GM12874 (cell line): ENCODE measurements around the gene KIDINS220.

Experiments used
- TF ChIP-seq, protein P1 (sequence below): IDR thresholded peaks from 2 replicates; pipeline ENCODE4 v1.5.1; 2011; ENCODE audit warnings: low read depth, mild to moderate bottlenecking, control low read depth, low read length, moderate library complexity; ENCODE audit not compliant: insufficient read depth

KIDINS220 gene

DNA sequence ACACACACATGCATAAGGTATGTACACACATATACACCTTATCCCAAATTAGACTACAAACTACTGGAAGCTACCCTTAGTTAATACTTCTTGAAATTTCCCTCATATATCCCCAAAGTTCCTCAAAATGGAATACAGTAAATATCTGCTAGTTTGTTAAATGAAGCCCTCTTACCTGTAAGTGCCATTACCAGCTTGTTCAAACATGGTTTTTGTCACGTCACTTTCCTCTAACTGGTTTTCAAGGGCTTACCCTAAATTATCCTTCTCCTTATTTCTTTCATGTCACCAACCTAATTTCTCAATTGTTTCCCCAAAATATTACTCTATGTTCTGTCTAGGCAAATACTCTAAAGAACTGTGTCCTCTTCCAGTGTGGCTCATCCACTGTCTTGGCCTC is 24.4 kb upstream of the KIDINS220 start:
- TF ChIP-seq, protein P1, sequence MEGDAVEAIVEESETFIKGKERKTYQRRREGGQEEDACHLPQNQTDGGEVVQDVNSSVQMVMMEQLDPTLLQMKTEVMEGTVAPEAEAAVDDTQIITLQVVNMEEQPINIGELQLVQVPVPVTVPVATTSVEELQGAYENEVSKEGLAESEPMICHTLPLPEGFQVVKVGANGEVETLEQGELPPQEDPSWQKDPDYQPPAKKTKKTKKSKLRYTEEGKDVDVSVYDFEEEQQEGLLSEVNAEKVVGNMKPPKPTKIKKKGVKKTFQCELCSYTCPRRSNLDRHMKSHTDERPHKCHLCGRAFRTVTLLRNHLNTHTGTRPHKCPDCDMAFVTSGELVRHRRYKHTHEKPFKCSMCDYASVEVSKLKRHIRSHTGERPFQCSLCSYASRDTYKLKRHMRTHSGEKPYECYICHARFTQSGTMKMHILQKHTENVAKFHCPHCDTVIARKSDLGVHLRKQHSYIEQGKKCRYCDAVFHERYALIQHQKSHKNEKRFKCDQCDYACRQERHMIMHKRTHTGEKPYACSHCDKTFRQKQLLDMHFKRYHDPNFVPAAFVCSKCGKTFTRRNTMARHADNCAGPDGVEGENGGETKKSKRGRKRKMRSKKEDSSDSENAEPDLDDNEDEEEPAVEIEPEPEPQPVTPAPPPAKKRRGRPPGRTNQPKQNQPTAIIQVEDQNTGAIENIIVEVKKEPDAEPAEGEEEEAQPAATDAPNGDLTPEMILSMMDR: no peak

DNA sequence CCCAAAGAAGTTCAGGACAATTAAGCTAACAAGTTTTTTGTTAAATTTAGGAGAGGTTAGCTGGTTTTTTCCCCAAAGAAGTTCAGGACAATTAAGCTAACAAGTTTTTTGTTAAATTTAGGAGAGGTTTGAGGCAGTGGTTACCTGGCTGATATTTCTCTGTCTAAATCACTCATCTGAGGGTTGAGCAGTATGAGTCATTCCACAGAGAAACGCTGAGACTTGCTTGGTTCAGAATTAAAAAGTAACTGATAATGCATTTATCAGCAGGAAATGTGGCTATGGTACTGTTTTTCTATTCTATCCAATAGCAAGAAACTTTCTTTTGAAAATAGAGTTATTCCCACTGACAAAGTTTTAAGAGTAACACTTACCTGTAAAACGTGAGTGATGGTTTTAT is 22.8 kb upstream of the KIDINS220 start:
- TF ChIP-seq, protein P1: no peak

- TF ChIP-seq, protein P1: no peak
Measured at GRCh38 chr2:8858910-8859309, 21.5 kb upstream of the KIDINS220 start.

DNA sequence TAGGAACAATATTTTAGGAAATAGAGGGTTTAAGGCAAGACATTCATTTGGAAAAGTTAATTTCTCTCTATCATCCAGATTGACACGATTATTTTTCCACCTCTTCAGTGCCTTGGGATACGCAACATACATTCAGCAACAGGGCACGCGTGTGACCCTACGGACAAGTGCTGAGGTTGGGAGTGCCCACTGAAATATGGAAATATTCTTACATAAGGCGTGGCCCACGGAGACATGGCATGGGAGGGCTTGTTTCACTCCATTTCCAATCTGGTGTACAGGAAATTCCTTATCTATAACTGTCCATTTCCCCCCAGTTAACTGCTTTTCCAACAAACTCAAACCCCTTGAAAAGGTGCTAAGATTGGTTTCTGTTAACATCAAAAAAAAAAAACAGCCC is 20.9 kb upstream of the KIDINS220 start:
- TF ChIP-seq, protein P1: no peak

- TF ChIP-seq, protein P1: no peak
Measured at GRCh38 chr2:8857709-8858108, 20.3 kb upstream of the KIDINS220 start.

GRCh38 chr2:8856176-8856575 is 18.8 kb upstream of the KIDINS220 start:
- TF ChIP-seq, protein P1: no peak

- TF ChIP-seq, protein P1: no peak
Measured at GRCh38 chr2:8855010-8855409, 17.6 kb upstream of the KIDINS220 start.

DNA sequence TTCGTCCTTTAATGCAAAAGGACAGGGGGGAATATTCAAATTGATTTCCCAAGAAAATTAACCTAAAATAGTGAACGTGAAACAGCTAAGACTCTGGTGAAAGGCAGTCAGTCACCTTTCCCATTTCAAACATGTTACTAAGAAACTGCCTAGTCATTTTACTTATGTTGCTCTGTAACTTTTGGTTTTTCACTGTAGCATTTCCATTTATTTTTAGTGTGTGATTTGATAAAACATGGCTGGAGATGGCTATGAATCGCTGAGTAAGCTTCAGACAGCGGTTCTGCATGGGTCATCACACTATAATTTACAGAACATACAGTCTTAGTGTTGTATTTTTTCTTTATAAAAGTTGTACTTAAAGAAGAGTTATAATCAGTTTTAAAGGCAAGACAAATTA is 16.0 kb upstream of the KIDINS220 start:
- TF ChIP-seq, protein P1: no peak
